ENCODE results near the gene THEMIS. TPM values are rescaled to one million over a fixed set of nuclear protein-coding genes. Genes with fewer than 3 reads are reported as not detected.
A peak's percentile ranks its signal among the peaks of the same experiment; 100 is the strongest.
"Not testable (repeated sequence)": the region's sequence is repeated elsewhere in the genome, so short reads cannot be mapped to it uniquely, and the experiment has no call there.

Gene THEMIS
- total RNA-seq, 1 donor = under 0.01 TPM

DNA sequence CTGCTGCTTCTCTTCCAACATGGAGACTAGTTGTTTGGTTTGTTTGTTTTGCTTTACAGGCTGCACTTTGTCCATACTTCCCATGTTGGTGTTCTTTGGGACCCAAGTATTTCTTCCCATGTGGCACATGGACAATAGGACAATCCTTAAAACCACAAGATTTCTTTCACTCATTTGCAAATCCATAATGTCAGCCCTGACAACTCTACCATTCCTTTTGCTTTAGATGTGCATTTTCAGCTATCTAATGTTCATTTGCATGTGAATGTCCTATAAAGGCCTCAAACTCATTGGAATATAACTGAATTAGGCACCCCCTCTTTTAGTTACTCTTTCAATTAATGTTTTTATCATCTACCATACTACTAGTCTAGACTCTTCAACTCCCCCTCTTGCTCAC, 16.7 kb downstream of the THEMIS start:
- Histone ChIP-seq H3K27ac (ENCODE audit: low read depth, low read length) (no peak overlapping the region), H3K4me3 (ENCODE audit: insufficient read depth, low read length) (no peak overlapping the region), H3K9me3 (ENCODE audit: low read depth, low read length) (no peaks in the 10 kb centered on the region), H3K4me1 (ENCODE audit: insufficient read depth, low read length) (peaks cover 6% of the 10 kb centered on the region), H3K4me2 (ENCODE audit: insufficient read depth, low read length) (no peak overlapping the region), H3K27me3 (ENCODE audit: insufficient read depth, low read length) (no peaks in the 10 kb centered on the region), H3K79me2 (ENCODE audit: insufficient read depth, low read length) (no peaks in the 10 kb centered on the region), H4K20me1 (ENCODE audit: insufficient read depth, low read length) (no peaks in the 10 kb centered on the region), H2AFZ (ENCODE audit: low read length) (no peak overlapping the region), H3K36me3 (ENCODE audit: insufficient read depth, low read length) (no peaks in the 10 kb centered on the region)
- TF ChIP-seq, protein P1, sequence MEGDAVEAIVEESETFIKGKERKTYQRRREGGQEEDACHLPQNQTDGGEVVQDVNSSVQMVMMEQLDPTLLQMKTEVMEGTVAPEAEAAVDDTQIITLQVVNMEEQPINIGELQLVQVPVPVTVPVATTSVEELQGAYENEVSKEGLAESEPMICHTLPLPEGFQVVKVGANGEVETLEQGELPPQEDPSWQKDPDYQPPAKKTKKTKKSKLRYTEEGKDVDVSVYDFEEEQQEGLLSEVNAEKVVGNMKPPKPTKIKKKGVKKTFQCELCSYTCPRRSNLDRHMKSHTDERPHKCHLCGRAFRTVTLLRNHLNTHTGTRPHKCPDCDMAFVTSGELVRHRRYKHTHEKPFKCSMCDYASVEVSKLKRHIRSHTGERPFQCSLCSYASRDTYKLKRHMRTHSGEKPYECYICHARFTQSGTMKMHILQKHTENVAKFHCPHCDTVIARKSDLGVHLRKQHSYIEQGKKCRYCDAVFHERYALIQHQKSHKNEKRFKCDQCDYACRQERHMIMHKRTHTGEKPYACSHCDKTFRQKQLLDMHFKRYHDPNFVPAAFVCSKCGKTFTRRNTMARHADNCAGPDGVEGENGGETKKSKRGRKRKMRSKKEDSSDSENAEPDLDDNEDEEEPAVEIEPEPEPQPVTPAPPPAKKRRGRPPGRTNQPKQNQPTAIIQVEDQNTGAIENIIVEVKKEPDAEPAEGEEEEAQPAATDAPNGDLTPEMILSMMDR (IDR thresholded peaks at IDR 0.05; ENCODE audit: extremely low read depth, low read depth, low read length) = no peak
- no peak for DNase-seq (ENCODE audit: insufficient read length, low spot score, missing footprints)

DNA sequence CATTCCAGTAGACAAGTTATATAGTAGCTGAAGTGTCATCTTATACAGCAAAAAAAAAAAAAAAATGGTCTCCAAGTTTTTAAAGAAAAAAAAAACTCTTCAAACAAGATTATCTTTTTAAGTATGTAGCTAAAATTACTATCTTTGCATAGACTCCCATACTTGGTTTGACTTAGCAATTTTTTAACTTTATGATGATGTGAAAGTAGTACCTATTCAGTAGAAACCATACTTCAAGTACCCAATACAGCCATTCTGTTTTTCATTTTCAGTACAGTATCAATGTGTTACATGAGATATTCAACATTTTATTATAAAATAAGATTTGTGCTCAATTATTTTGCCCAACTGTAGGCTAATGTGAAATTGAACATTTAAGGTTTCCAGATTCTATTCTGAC, 18.9 kb downstream of the THEMIS start:
- not testable (repeated sequence) for DNase-seq (ENCODE audit: insufficient read length, low spot score, missing footprints); H3K36me3 ChIP-seq (ENCODE audit: insufficient read depth, low read length); H3K4me3 ChIP-seq (ENCODE audit: insufficient read depth, low read length); H3K79me2 ChIP-seq (ENCODE audit: insufficient read depth, low read length); H4K20me1 ChIP-seq (ENCODE audit: insufficient read depth, low read length); H3K27me3 ChIP-seq (ENCODE audit: insufficient read depth, low read length); H3K9me3 ChIP-seq (ENCODE audit: low read depth, low read length); H2AFZ ChIP-seq (ENCODE audit: low read length); H3K4me1 ChIP-seq (ENCODE audit: insufficient read depth, low read length); H3K27ac ChIP-seq (ENCODE audit: low read depth, low read length); H3K4me2 ChIP-seq (ENCODE audit: insufficient read depth, low read length)

DNA sequence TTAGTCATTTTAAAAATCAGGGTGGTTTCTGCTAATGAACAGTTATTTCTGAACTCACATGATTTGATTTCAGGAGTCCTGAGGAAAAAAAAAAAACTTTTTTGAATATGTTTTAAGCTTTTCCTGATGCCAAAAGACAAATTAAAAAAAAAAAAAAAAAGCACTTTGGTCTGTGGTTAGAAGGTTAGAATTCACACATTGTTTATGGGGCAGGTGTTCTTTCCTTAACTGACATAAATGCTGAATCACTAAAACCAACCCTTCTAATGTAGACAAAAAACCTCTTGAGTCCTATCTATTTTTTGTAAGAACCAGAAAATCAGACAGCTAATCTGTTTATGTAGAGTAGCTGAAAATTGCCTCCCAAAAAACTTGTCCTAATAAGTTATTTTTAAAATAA, 20.4 kb downstream of the THEMIS start:
- Histone ChIP-seq H3K4me1 (ENCODE audit: insufficient read depth, low read length) (peaks cover 6% of the 10 kb centered on the region), H3K4me3 (ENCODE audit: insufficient read depth, low read length) (no peak overlapping the region), H3K27me3 (ENCODE audit: insufficient read depth, low read length) (no peaks in the 10 kb centered on the region), H3K4me2 (ENCODE audit: insufficient read depth, low read length) (no peak overlapping the region), H3K79me2 (ENCODE audit: insufficient read depth, low read length) (no peaks in the 10 kb centered on the region), H4K20me1 (ENCODE audit: insufficient read depth, low read length) (no peaks in the 10 kb centered on the region), H3K36me3 (ENCODE audit: insufficient read depth, low read length) (no peaks in the 10 kb centered on the region), H3K27ac (ENCODE audit: low read depth, low read length) (no peak overlapping the region), H2AFZ (ENCODE audit: low read length) (no peak overlapping the region), H3K9me3 (ENCODE audit: low read depth, low read length) (no peaks in the 10 kb centered on the region)
- DNase-seq (ENCODE audit: insufficient read length, low spot score, missing footprints) = no peak
- TF ChIP-seq, protein P1 (IDR thresholded peaks at IDR 0.05; ENCODE audit: extremely low read depth, low read depth, low read length) = no peak

DNA sequence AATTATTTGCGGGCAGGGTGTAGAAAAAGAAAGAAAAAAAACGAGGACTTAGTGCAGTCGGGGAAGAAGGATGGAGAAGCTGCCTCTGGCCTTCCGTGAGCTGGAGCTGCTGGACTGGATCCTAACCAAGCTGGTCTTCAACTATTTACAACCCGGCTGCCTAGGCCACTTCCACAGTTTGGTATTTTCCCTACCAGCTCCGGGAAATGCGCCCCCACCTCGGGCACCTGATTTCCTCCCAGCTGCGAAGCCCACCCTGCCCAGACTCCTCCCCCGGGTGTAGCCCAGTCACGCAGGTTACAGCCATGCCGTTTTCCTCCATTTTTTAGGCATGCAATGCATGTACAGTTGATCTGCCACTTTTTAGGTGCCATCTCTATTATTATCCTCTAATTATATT, 21.2 kb downstream of the THEMIS start:
- peak overlapping the region; percentile 70 for H3K4me2 ChIP-seq (ENCODE audit: insufficient read depth, low read length)
- H3K4me1 ChIP-seq (ENCODE audit: insufficient read depth, low read length) = peaks cover 6% of the 10 kb centered on the region
- TF ChIP-seq, protein P1 (IDR thresholded peaks at IDR 0.05; ENCODE audit: extremely low read depth, low read depth, low read length) = no peak
- peak overlapping the region; percentile 65 for H3K4me3 ChIP-seq (ENCODE audit: insufficient read depth, low read length)
- H3K79me2 ChIP-seq (ENCODE audit: insufficient read depth, low read length) = no peaks in the 10 kb centered on the region
- H3K27ac ChIP-seq (ENCODE audit: low read depth, low read length) = no peak overlapping the region
- peak; percentile 4 for DNase-seq (ENCODE audit: insufficient read length, low spot score, missing footprints)
- peak overlapping the region; percentile 87 for H2AFZ ChIP-seq (ENCODE audit: low read length)
- no peaks in the 10 kb centered on the region for H3K27me3 ChIP-seq (ENCODE audit: insufficient read depth, low read length)
- H3K36me3 ChIP-seq (ENCODE audit: insufficient read depth, low read length) = no peaks in the 10 kb centered on the region
- H4K20me1 ChIP-seq (ENCODE audit: insufficient read depth, low read length) = no peaks in the 10 kb centered on the region
- H3K9me3 ChIP-seq (ENCODE audit: low read depth, low read length) = no peaks in the 10 kb centered on the region
